Heart left ventricle (tissue), 16 donors: Measurements from ENCODE around the gene ATP2B2. TPM values are rescaled to one million over a fixed set of nuclear protein-coding genes. Genes with fewer than 3 reads are reported as not detected.

ENCODE experiments used
- ATAC-seq, 4 donors: fragments of 200-7000 bp; cut with Tn5 transposase; one replicate each; pipeline ENCODE4 v1.9.1; 2020 to 2022; ENCODE audit warnings: moderate library complexity in 4 of 4, mild to moderate bottlenecking in 3 of 4, moderate number of reproducible peaks in 1 of 4
- DNase-seq, 5 donors: peaks; one replicate each; pipeline ENCODE4 v3.0.0-alpha.2; 2020
- H3K27ac ChIP-seq, 12 donors: fragments of 200-600 bp; sonication (generic) in 4 of 12; one replicate each; pipeline versions ENCODE4 v1.5.0 to v1.8.0; 2016 to 2022; ENCODE audit warnings: mild to moderate bottlenecking in 2 of 12
- H3K27me3 ChIP-seq, 9 donors: fragments of 200-600 bp; sonication (generic) in 2 of 9; one replicate each; pipeline versions ENCODE4 v1.5.1 to v1.8.0; 2016 to 2022; ENCODE audit warnings: mild to moderate bottlenecking in 3 of 9
- H3K36me3 ChIP-seq, 9 donors: fragments of 200-600 bp; sonication (generic) in 2 of 9; one replicate each; pipeline versions ENCODE4 v1.5.0 to v1.8.0; 2018 to 2022; ENCODE audit warnings: mild to moderate bottlenecking in 2 of 9
- H3K4me1 ChIP-seq, 12 donors: fragments of 200-600 bp; sonication (generic) in 4 of 12; one replicate each; pipeline versions ENCODE4 v1.5.0 to v1.8.0; 2016 to 2022; ENCODE audit warnings: mild to moderate bottlenecking in 3 of 12
- H3K4me3 ChIP-seq, 12 donors: fragments of 200-600 bp; sonication (generic) in 4 of 12; one replicate each; pipeline versions ENCODE4 v1.5.0 to v1.8.0; 2017 to 2022; ENCODE audit warnings: mild to moderate bottlenecking in 9 of 12, moderate library complexity in 4 of 12
- H3K9me3 ChIP-seq, 12 donors: fragments of 200-600 bp; sonication (generic) in 4 of 12; one replicate each; pipeline versions ENCODE4 v1.5.0 to v1.8.0; 2016 to 2022; ENCODE audit warnings: mild to moderate bottlenecking in 1 of 12
- POLR2A ChIP-seq, 2 donors: fragments of 450-650 bp; IDR thresholded peaks; one replicate each; pipeline ENCODE4 v1.6.1; 2017; ENCODE audit warnings: antibody characterized with exemption in 2 of 2, mild to moderate bottlenecking in 2 of 2, moderate library complexity in 2 of 2
- WGBS, 4 donors: extraction: QIAGEN DNeasy Blood & Tissue Kit in 2 of 4; methylation state at CpG; one replicate each; pipeline versions ENCODE4 v1.1.5 to v1.1.7; 2013 to 2018; 5-methylcytosine and 5-hydroxymethylcytosine counted together
- intact Hi-C, 10 donors: fragments of 100-400 bp; cut with DNase I; formaldehyde crosslinking; loops; one replicate each; pipeline versions ENCODE4 v1.11.1 to v1.14.2; 2022
- polyA plus RNA-seq, 2 donors: library from polyadenylated mRNA; stranded (reverse); fragments of 200-250 nt; gene quantifications; one replicate each; pipeline ENCODE4 v1.2.3, GENCODE V29; 2013
- total RNA-seq, 9 donors: library from RNA; depleted of rRNA in 2 of 9; stranded (reverse); fragments of >200 nt in 2 of 9; fragmentation: NEBNext Ultra II Directional in 3 of 9; extraction: Animal tissue kit (Norgen Biotek cat#: 25700) in 3 of 9; gene quantifications; one replicate each; pipeline versions ENCODE4 v1.1.0 to v1.2.4, GENCODE V29; 2016 to 2023
- TF ChIP-seq, protein P1 (sequence below), 12 donors: fragments of 200-600 bp; sonication (generic) in 4 of 12; IDR thresholded peaks; one replicate each; pipeline versions ENCODE4 v1.5.0 to v1.8.0; 2018 to 2022; ENCODE audit warnings: antibody characterized with exemption in 12 of 12, mild to moderate bottlenecking in 5 of 12
- donor health status: ischemic (EF 13 %, LVEDD 7.1; RV severe dilation, severe dysfunction).
- donor health status: healthy with polysubstance abuse.
- donor health status: DM: no; HTN: yes; CAD: no.
- donor health status: DM: no; HTN: no; CAD: no.
- donor health status: ischemic (EF 25% LVEDD 6.9; RV normal size, moderate dysfunction).
- donor health status: ischemic (EF 25% LVEDD 5.7; RV mildly dilated, moderate dysfunction).
- donor health status: healthy.
- donor health status: DM: yes; HTN: yes; CAD: no.
- donor health status: ischemic (EF 35%, LVEDD 5.7; RV mildly dilated, moderate dysfunction).
- donor health status: nonischemic (EF 11% LVEDD 7.7; RV severe dilation, severe dysfunction).
- donor health status: DM: yes; HTN: yes; CAD: no.
- donor health status: PGD.
- donor health status: ischemic (EF 29% LVEDD 5.4; RV normal size, mild dysfunction).
- donor health status: nonischemic (EF 23%, LVEDD 6.1; RV moderate dilation, normal function).

The ATP2B2 gene
- total and polyA plus RNA-seq, 11 donors: 0.01 to 0.35 (median 0.12) TPM; not detected in 3

DNA sequence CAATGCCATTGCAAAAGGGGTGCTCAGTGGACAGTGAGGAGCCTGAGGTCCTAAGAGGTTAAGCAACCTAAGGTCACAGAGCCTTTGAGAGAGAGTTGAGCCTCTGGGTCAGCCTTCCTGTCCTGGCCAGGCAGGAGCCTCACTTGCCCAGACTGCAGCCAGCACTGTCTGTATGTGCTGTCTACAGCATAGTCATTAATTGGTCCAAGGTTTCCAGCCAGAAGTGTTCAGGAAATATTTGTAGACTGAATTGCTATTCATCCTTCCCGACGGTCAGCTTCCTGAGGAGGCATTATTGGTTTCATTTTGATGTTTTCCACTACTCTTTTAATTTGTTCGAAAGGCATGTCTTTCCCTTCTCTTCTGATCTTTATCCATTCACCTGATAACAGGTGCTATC lies 192.5 kb downstream of the ATP2B2 start:
- Histone ChIP-seq H3K9me3 (no peaks in the 10 kb centered on the region), H3K4me1 (peaks cover 0 to 21% (median under 1%) of the 10 kb centered on the region in 12 donors), H3K27ac (peak overlapping the region in 1 of 12 donors; percentile 6), H3K4me3 (no peak overlapping the region), H3K27me3 (no peaks in the 10 kb centered on the region), H3K36me3 (peaks cover 0 to 100% (median 97%) of the 10 kb centered on the region in 9 donors)
- TF ChIP-seq, protein P1, sequence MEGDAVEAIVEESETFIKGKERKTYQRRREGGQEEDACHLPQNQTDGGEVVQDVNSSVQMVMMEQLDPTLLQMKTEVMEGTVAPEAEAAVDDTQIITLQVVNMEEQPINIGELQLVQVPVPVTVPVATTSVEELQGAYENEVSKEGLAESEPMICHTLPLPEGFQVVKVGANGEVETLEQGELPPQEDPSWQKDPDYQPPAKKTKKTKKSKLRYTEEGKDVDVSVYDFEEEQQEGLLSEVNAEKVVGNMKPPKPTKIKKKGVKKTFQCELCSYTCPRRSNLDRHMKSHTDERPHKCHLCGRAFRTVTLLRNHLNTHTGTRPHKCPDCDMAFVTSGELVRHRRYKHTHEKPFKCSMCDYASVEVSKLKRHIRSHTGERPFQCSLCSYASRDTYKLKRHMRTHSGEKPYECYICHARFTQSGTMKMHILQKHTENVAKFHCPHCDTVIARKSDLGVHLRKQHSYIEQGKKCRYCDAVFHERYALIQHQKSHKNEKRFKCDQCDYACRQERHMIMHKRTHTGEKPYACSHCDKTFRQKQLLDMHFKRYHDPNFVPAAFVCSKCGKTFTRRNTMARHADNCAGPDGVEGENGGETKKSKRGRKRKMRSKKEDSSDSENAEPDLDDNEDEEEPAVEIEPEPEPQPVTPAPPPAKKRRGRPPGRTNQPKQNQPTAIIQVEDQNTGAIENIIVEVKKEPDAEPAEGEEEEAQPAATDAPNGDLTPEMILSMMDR (IDR thresholded peaks at IDR 0.05): no peak
- no peak for TF ChIP-seq POLR2A (IDR thresholded peaks at IDR 0.05)
- intact Hi-C loops: no loop called here
- DNase-seq (no peak), ATAC-seq (peak in 2 of 4 donors; percentile 10 to 16)
- 59 to 72% (median 65%) methylated on average over 3 of the region's 3 CpGs for WGBS, 4 donors

DNA sequence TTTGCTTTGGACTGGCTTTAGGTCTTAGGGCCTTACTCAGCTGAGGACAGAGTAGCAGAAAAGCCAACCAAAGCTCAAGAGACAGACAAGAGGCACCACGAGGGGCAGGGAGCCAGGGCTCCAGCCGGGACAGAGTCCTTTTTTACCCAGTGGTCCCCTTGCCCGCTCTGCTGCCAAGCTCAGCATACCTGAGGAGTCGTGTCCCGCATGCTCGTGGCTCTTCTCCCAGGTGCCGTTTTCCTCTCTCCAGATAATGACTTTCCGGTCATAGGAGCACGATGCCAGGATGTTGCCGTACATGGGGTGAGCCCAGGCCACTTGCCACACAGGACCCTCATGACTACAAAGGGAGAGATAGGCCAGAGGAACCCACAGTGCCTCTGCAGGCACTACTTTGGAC lies 193.0 kb downstream of the ATP2B2 start:
- Histone ChIP-seq H3K4me1 (peaks cover 0 to 21% (median 0%) of the 10 kb centered on the region in 12 donors), H3K27ac (peak overlapping the region in 1 of 12 donors; percentile 6), H3K4me3 (no peak overlapping the region), H3K27me3 (no peaks in the 10 kb centered on the region), H3K9me3 (no peaks in the 10 kb centered on the region), H3K36me3 (peaks cover 0 to 100% (median 97%) of the 10 kb centered on the region in 9 donors)
- TF ChIP-seq, protein P1 (IDR thresholded peaks at IDR 0.05): no peak
- TF ChIP-seq POLR2A (IDR thresholded peaks at IDR 0.05): no peak
- ATAC-seq (peak in 3 of 4 donors; percentile 10 to 26 (median 23)), DNase-seq (no peak)
- WGBS, 4 donors: 31 to 56% (median 44%) methylated on average over 9 to 10 of the region's 10 CpGs
- intact Hi-C loops: no loop called here

DNA sequence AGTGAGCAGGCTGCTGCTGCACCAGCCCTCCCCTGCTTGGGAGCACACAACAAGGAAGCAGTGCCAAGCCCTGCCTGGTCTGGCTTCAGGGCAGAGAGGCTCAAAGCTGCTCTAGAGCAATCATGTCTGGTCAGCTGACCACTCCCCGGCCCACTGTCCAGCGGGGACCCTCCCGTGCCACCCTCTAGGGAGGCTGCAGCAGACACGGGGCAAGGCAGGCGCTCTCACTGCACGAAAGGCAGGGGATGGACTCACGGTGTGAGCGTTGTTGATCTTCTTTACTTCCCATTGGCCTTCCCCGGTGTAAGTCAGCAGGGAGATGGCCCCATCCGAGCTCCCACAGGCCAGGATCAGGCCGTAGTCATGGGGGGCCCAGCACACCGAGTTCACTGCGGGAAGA lies 193.7 kb downstream of the ATP2B2 start:
- Histone ChIP-seq H3K36me3 (peaks cover 0 to 100% (median 97%) of the 10 kb centered on the region in 9 donors), H3K27me3 (no peaks in the 10 kb centered on the region), H3K9me3 (no peaks in the 10 kb centered on the region), H3K4me3 (no peak overlapping the region), H3K27ac (no peak overlapping the region), H3K4me1 (peaks cover 0 to 21% (median 0%) of the 10 kb centered on the region in 12 donors)
- DNase-seq (no peak), ATAC-seq (peak in 1 of 4 donors; percentile 19)
- WGBS, 4 donors: 86 to 91% (median 90%) methylated on average over 12 to 13 of the region's 13 CpGs
- intact Hi-C loops: no loop called here
- TF ChIP-seq POLR2A (IDR thresholded peaks at IDR 0.05): no peak
- TF ChIP-seq, protein P1 (IDR thresholded peaks at IDR 0.05): no peak

DNA sequence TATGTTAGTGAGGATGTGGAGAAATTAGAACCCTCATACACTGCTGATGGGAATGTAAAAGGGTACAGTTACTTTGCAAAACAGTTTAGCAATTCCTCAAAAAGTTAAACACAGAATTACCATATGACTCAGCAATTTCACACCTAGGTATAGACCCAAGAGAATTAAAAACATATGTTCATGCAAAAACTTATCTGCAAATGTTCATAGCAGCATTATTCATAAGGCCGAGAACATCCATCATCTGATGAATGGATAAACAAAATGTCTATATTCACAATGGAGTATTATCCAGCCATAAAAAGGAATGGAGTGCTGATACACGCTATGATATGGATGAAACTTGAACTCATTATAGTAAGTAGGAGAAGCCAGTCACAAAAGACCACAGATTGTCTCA lies 194.8 kb downstream of the ATP2B2 start:
- Histone ChIP-seq H3K27ac (no peak overlapping the region), H3K9me3 (no peaks in the 10 kb centered on the region), H3K36me3 (peaks cover 0 to 100% (median 97%) of the 10 kb centered on the region in 9 donors), H3K4me3 (no peak overlapping the region), H3K4me1 (peaks cover 0 to 21% (median 0%) of the 10 kb centered on the region in 12 donors), H3K27me3 (no peaks in the 10 kb centered on the region)
- intact Hi-C loops: no loop called here
- WGBS, 4 donors: 89 to 94% (median 92%) methylated on average over 2 of the region's 2 CpGs
- DNase-seq (no peak), ATAC-seq (no peak)
- no peak for TF ChIP-seq POLR2A (IDR thresholded peaks at IDR 0.05)
- TF ChIP-seq, protein P1 (IDR thresholded peaks at IDR 0.05): no peak
